Activated CD4-positive, CD25-positive, alpha-beta regulatory T cell treated with anti-CD3 and anti-CD28 coated beads, Interleukin-2, amount 50 U/mL, for 24 hours (primary cell): ENCODE measurements around the gene CRIP1.

Experiments
- ATAC-seq, 2 donors: fragments of 150-1000 bp; cut with Tn5 transposase; one replicate each; pipeline ENCODE4 v1.10.0; 2021; ENCODE audit warnings: mild to moderate bottlenecking in 1 of 2, moderate library complexity in 1 of 2

The CRIP1 gene

DNA sequence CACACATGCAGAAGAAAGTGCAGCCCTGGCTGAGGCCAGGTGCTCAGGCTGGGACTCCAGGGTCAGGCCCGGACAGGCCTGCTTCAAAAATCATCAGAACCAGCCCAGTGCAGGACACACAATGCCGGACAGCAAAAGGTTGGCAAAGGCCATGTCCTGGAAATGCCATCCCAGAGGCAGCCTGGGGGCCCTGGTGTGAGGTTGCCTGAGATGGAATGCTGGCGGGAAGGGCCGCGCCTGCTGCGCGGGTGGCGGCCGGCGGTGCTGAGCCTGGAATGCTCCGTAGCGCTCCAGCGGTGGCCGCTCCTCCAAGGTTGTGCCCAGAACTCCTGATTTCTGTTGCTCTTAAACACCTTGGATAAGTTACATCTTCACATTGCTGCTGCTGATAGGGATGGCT, 33.7 kb upstream of the CRIP1 start:
- ATAC-seq: no peak

DNA sequence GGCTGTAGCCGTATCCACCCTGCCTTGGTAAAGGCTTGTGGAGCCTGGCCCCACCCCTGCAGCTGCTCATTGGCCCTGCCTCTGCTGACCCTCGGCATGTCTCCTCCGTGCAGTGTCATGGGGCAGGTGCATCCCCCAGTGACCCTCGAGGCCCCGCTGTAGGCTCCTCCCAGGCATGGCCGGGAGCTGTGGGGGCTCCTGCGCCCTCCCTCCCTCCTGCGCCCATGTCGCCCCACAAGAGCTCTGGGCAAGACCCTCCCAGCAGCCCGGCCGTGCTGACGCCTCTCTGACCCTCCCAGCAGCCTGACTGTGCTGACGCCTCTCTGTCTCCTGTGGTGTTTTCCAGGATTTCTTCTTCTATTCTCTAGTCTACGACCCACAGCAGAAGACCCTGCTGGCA, 32.8 kb upstream of the CRIP1 start:
- ATAC-seq: no peak

DNA sequence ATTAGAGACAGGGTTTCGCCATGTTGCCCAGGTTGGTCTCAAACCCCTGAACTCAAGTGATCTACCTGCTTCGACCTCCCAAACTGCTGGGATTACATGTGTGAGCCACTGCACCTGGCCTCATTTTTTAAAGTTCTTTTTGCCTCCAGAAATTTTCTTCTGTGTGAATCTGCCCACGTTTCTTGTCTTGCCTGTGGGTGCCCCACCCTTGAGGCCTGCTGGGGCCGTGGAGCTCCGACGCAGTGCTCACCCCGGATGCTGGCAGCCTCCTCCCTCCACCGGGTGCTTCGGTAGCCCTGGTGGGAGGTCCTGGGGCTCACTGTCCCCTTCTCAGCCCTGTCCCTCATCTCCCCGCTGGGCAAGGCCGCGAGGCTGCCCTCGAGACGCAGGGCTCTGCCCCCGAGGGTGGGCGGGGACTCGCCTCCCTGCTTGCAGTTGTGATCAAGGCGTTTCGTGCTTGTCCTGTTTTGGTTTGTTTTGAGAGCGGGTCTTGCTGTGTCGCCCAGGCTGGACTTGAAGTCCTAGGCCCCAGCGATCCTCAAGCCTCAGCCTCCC, 31.5 kb upstream of the CRIP1 start:
- ATAC-seq: no peak

DNA sequence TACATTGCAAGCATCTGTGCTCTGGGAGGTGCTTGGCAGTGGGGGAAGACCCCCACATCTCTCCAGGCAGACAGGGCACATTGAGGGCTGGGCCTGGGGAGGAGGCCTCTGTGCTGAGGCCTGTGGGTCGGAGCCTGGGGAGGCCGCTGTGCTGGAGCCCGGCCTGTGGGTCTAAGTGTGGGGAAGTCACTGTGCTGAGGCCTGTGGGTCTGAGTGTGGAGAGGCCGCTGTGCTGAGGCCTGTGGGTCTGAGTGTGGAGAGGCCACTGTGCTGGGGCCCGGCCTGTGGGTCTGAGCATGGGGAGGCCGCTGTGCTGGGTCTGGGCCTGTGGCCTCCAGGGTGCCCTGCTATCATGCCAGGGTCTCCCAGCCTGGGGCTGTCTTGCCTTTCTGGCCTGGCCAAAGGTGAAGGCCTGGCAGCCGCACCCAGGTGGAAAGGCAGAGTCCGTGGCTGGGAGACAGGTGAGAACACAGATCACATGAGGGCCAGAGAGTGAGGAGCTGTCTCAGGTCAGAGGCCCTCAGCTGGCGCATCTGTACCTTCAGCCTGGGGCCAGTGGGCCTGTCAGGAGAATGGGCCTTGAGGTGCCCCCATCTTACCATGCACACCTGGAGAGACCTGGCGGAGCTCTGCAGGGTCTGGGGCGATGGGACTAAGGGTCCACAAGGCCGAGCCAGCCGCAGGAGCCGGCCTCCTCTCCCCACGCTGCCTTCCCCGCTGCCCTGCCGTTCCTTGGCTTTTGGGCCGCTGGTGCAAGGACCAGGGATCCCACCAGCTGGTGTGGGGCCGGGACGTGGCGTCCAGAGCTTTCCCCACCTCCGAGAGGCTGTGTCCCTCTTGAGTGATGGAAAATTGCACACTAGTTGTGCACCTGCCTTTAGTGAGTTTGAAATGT, 30.7 kb upstream of the CRIP1 start:
- no peak for ATAC-seq

DNA sequence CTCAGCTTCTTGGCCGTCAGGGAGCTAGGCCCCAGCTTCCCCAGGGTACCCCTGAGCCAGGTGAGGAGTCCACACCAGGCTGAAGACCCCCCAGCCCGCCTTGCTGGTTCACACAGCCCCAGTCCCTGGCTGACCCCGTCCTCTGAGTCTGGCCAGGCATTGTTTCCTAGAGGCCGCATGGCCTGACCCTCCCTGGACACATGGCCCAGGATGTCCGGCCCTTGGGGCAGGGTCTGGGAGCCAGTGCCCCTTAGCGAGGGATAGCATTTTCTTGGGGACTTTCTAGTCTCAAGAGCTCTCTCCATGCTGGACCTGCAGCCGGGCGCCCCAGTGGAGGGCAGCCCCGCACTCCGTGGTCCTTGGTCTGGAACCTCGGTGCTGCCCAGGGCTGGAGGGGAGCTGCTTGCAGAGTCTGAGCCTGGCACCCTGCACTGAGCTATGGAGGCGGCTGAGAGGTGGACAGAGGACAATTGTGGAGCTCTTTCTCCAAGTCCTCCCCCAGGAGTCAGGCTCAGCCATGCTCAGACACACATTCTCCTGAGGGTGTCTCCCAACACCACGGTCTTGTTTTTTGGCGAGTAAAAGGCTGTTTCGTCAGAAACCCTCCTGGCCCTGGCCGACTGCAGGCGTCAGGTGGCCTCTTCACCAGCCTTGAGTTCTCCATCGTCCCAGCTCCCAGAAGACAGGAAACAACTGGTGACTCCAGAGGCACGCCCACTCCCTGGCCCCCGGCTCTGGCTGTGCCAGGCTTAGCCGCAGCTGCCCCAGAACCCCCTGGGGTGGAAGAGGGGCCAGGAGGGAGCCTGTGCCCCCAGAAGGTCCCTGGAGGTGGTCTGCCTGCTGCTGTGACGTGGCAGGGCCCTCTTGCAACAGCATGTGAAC, 29.7 kb upstream of the CRIP1 start:
- ATAC-seq: no peak

DNA sequence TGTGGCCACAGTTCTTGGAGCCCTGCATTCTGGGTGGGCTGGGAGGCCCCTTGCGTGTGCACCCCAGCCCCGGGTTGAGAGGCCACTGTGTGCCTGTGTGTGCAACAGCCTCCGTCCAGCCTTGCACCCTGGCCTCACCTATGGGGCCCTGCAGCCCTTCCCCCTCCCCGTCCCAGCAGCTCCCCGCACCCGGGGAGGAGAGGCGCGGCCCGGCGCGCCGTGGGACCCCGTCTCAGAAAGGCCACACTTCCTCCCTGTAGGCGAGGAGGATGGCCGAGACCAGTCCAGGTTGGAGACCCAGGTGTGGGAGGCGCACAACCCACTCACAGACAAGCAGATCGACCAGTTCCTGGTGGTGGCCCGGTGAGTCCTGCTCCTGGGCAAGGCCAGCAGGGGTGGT, 28.7 kb upstream of the CRIP1 start:
- ATAC-seq: no peak

DNA sequence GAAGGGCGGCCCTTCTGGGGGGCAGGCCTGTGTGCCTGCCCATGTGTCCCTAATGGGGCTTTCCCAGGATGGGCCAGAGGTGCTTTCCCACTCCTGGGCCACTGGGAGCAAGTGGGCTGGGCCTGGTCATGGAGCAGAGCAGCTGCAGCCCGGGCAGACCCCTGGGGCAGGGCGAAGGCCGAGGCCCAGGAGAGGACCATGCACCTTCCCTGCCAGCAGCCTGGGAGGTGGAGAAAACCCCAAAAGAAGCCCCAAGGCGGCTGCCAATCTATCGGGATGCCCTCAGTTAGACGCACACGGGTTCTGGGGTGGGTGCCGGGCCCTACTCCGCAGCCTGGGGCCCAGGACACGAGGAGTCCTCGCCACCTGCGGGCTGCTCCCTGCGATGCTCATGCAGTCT, 28.1 kb upstream of the CRIP1 start:
- ATAC-seq: no peak

DNA sequence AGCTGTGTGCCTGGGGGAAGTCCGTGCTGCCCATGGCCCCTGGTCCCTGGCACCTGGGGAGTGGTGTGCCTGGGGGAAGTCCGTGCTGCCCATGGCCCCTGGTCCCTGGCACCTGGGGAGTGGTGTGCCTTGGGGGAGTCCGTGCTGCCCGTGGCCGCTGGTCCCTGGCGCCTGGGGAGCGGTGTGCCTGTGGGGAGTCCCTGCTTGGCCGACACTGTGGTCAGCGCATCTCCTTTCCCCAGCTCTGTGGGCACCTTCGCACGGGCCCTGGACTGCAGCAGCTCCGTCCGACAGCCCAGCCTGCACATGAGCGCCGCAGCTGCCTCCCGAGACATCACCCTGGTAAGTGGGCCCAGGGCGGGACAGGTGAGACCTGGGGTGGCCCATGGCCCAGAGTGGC, 26.6 kb upstream of the CRIP1 start:
- ATAC-seq: no peak

DNA sequence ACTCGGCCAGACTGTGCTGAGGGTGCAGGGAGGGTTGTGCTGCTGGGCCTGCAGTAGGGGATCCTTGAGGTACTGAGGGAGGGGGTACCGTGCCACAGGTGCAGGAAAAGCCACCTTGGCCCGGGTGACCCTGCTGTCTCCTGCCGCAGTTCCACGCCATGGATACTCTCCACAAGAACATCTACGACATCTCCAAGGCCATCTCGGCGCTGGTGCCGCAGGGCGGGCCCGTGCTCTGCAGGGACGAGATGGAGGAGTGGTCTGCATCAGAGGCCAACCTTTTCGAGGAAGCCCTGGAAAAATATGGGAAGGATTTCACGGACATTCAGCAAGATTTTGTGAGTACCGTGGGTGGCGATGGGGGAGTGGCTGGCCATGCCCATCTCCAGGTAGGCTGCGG, 26.1 kb upstream of the CRIP1 start:
- ATAC-seq: no peak

DNA sequence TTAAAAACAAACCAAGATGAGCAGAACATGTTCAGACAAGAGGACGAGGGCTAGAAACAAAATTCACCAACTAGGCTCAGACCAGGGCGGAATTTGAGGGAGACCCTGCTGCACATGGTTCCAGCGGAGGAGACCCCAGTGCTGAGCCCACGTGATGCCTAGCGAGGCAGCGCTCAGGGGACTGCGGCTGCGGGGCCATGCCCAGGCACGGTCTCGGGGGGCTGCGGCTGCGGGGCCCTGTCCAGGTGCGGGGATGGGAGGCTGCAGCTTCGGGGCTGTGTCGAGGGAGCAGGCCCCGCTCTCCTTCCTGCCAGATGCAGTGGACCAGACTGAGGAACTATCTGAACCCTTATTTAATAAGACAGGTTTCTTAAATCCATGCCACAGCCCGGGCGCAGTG, 24.8 kb upstream of the CRIP1 start:
- no peak for ATAC-seq

DNA sequence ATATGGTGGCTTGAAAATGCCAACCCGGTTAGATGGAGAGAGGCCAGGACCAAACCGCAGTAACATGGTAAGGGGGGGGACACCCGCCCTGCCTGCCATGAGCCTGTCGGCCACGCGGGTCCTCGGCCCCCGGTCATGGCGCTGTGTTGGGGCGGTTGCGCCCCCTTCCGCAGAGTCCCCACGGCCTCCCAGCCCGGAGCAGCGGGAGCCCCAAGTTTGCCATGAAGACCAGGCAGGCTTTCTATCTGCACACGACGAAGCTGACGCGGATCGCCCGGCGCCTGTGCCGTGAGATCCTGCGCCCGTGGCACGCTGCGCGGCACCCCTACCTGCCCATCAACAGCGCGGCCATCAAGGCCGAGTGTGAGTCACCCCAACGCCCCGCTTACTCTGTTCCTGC, 22.2 kb upstream of the CRIP1 start:
- ATAC-seq: no peak

DNA sequence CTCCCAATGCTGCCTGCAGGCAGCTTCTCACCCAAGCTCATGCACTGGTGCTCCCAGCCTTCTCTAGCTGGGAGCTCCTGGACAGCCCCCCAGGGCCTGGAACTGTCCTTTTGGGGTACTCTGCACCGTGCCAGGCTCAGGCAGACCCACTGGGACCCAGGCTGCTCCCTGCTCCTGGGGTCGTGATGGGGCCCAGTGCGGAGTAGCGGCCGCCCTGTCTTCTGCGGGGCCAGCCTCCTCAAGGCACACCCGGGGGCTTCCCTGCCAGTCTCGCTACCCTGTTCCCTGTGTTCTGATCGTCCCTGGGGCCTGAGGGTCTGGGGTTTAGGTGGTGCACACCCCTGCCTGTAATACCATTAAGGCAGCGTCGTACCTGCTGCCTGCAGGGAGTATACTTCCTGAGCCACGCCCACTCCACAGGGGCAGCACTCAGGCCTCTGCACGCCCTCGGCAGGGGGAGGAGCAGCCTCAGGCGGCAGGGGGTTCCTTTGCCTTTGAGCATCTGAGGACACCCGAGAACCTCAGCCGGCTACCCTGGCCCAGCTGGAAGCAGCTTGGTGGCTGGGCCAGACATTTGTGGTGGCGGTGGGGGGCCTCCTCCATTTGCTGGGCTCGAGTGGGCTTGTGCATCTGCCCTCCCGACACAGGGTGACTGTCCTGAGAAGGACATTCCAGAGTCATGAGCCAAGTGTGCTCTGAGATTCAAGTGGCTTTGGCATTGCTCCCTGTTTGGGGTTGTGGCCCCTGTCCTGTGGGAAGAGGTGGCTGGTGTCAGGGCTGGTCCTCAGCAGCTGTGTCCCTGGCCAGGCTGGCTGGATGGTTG, 21.3 kb upstream of the CRIP1 start:
- no peak for ATAC-seq

DNA sequence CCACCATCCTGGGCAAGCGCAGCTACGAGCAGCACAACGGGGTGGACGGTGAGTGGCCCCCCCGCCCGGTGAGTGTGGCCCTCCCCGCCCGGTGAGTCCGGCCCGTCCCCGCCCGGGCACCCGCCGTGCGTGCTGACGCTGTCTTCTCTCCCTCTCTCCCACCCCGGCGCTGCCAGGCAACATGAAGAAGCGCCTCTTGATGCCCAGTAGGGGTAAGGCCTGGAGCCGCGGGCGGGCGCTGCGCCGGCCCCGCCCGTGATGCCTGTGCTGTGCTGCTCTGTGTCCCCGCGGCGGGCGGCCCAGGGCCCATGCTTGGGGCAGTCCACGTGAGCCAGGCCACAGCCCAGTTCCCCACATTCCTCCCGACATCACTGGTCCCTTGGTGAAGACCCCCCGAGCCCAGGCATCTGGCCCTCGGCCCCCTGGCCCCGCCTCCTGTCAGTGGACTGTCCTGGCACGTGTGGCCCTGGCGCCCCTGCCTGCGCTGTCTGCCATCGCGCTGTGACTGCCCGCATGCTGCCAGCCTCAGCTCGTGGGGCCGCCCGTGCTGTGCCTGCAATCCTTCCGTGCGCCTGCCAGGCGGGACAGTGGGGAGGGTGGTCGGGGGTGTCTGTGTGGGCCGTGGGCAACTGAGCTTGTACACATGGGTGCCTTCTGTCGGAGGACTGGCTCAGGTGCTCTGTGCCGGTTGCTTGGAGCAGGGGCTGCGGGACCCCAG, 20.0 kb upstream of the CRIP1 start:
- ATAC-seq: no peak

DNA sequence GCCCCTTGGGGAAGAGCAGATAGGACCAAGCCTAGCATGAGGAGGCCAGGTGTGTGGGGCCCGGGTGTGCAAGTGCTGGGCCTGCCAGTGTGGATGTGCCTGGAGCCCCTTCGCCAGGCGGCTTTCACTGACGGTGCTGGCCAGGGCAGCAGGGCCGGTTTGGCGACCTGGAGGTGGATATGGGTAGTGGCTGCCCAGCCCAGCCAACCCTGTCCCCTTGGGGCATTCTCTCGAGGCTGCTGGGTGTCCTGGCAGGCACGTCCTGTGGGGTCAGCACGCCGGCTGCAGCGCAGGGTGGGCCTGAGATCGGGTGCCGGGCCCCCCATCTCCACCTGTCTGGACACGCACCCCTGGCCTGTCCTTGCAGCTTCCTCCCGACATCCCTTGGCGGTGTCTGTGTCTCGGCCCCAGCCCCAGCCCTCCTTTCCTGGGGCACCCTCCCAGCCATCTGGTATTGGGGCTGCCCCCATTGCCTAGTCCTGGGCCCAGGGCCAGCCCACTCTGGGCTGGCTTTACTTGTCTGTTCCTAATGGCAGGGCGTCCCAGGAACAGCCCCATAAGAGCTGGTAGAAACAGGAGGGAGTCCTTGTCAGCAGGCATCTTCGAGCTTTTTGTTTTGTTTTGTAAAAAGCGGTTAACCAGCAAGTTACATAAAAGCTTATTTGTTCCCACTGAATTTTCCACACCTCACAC, 19.3 kb upstream of the CRIP1 start:
- no peak for ATAC-seq

DNA sequence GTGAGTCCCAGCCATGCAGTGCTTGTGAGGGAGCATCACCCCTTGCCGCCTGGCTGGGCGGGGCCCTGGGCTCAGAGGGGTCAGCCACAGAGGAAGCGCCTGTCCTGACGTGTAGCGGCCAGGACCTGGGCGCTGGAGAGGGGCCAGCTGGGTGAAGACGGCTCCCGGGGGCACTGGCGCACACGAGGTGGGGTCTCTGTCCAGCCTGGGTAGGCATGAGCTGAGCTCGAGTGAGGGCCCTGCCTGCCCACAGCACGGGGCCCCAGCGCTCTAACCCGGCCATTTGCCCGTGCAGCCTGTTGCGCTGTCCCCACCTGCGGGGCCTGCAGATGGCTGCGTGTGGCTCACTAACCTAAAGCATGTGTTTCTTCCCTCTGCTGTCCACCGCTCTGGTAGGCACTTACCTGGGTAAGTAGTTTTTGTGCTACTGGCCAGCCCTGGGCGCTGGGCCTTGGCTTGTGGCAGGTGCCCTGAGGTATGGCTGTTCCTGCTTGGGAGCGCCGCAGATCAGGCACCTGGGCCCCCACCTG, 18.7 kb upstream of the CRIP1 start:
- no peak for ATAC-seq

DNA sequence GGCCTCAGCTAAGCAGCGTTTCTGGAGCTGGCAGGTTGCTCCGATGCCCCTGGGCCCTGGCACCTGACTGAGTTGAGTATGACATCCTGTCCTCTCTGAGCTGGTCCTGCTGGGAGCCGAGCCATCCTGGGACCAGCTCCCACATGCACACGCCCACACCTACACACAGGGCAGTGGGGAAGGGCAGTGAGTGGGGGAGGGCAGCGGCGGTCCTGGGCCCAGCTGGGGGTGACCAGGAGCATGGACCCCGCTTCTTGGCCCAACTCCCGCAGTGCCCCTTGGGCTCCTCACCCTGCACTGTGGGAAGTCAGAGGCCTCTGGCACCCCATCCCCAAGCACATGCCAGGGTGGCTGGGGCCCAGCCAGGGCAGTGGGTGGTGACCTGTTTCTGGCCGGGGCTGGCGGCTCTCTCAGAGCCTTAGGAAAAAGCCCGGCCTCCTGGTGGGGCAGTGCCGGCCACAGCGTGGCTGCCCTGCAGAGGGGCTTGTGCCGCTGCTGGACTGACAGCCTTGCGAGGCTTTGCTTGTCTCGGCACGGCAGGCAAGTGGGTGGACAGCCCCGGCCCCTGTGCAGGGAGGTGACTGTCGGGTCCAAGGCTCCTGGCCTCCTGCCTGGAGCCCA, 18.0 kb upstream of the CRIP1 start:
- ATAC-seq: no peak

DNA sequence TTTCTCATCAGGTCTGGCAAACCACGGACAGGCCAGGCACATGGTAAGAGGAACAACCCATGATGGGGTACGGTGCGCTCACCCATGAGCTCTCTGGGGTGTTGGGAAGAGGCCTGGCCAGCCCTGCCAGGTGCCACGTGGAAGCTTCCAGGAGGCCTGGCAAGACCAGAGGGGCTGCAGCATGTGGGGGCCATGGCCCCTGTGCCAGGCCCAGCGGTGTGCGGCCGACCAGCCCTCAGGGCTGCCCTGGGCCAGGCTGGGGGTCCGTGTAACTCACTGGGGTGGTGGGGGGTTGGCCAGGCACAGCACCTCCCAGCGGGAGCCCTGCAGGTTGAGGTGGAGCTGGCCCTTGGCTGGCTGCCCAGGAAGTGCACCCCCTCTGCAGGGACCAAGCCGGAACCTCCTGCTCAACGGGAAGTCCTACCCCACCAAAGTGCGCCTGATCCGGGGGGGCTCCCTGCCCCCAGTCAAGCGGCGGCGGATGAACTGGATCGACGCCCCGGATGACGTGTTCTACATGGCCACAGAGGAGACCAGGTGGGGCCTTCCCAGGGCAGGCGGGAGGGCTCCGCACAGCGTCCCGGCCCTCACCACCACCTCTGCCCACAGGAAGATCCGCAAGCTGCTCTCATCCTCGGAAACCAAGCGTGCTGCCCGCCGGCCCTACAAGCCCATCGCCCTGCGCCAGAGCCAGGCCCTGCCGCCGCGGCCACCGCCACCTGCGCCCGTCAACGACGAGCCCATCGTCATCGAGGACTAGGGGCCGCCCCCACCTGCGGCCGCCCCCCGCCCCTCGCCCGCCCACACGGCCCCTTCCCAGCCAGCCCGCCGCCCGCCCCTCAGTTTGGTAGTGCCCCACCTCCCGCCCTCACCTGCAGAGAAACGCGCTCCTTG, 17.0 kb upstream of the CRIP1 start:
- no peak for ATAC-seq

DNA sequence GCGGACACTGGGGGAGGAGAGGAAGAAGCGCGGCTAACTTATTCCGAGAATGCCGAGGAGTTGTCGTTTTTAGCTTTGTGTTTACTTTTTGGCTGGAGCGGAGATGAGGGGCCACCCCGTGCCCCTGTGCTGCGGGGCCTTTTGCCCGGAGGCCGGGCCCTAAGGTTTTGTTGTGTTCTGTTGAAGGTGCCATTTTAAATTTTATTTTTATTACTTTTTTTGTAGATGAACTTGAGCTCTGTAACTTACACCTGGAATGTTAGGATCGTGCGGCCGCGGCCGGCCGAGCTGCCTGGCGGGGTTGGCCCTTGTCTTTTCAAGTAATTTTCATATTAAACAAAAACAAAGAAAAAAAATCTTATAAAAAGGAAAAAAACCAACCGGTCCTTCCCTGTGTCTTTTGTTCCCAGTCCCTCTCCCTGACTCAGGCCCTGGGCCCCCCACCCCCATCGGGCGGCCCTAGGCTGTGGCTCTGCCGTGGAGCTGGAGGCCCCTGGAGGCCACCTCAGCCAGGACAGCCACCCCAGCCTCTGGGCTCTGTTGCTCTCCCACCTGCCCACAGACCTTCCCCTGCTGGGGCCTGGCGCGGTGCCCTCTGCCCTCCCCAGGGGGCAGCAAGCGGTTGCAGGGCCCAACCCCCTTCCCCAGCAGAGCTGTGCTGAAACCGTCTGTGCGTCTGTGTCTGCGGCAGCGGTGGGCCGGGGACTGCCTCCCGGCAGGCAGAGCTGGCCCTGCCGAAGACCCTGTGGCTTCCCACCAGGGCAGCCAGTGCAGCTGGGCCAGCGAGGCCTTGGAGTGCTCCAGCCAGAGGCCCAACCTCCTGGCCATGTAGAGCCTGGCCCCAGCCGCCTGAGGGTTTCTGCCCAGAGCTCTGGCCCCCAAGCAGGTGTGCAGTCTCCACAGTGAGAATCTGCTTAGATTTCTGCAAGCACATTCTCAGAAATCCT, 16.1 kb upstream of the CRIP1 start:
- no peak for ATAC-seq
